ENCODE results near the gene AP2M1.
"Not testable (repeated sequence)": the region's sequence is repeated elsewhere in the genome, so short reads cannot be mapped to it uniquely, and the experiment has no call there.

The AP2M1 gene

DNA sequence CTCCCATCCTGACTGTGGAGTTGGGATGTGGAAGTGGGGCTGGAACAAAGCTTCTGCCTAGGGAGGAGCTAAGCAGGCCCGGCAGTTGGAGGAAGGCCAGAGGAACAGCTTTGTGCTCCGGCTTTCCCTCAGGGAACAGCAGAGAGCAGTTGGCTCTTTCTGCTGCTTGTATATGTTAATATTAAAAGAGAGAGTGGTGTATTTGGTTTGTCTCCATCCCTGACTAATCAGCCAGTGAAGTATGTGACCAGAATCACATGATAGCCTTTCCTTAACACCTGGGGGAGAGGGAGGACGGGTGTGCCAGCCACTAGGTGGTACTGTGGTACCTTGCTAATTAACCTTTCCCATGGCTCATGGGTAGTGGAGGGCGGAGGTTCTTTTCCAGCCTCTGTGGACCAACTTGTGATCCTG is 29.5 kb upstream of the AP2M1 start:
- CTCF ChIA-PET = interaction anchor here (0.7 to 1.2 kb wide), 3 partner anchors 82 to 144 kb away, joined by 3 to 4 read pairs (median 3); no protein-coding TSS in a partner anchor

DNA sequence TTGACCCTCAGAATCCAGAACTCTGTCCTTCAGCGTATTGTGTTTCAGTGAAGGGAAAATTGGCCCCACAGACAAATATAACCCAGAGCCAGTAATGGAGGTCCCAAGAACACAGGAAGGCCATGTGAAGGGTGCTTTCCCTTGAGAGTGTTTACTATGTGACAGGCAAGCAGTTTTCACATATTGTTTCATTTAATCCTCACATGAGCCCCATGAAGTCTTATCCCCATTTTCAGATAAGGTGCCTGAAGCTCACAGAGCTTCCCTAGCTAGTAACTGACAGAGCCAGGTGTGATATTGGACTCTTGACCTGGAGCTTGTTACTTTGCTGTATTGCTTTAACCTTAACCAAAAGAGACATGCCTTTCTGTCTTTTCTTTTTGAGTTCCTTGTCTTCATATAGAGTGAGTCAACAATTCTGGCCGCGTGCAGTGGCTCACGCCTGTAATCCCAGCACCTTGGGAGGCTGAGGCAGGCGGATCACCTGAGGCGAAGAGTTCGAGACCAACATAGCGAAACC is 28.8 kb upstream of the AP2M1 start:
- TF ChIP-seq FOXK2 (IDR thresholded peaks at IDR 0.05) = no peak
- TF ChIP-seq ELF4 (IDR thresholded peaks at IDR 0.05) = no peak
- TF ChIP-seq ARNT (IDR thresholded peaks at IDR 0.05) = no peak
- TF ChIP-seq NFRKB (IDR thresholded peaks at IDR 0.05) = no peak
- ChIA-PET CTCF (interaction anchor here (0.7 to 1.2 kb wide), 2 partner anchors 131 to 143 kb away, joined by 3 read pairs; no protein-coding TSS in a partner anchor), POLR2A (interaction anchor here (1.4 to 2.0 kb wide), 2 partner anchors 10 to 11 kb away, joined by 3 to 8 read pairs; partner anchors contain the start of gene EIF2B5)
- DNase-seq (ENCODE audit: extremely low spot score) = no peak

More for the DNA sequence above, 29.5 kb upstream of the AP2M1 start:
- DNase-seq (ENCODE audit: extremely low spot score) = no peak
- TF ChIP-seq ARNT (IDR thresholded peaks at IDR 0.05) = no peak
- TF ChIP-seq FOXM1 (IDR thresholded peaks at IDR 0.05; ENCODE audit: borderline replicate concordance) = no peak
- no peak for TF ChIP-seq L3MBTL2 (conservative IDR thresholded peaks at IDR 0.05)
- TF ChIP-seq LEF1 (IDR thresholded peaks at IDR 0.05; ENCODE audit: borderline replicate concordance) = no peak
- no peak for TF ChIP-seq NFRKB (IDR thresholded peaks at IDR 0.05)
- TF ChIP-seq ELF4 (IDR thresholded peaks at IDR 0.05) = no peak
- no peak for TF ChIP-seq BHLHE40 (IDR thresholded peaks at IDR 0.05; ENCODE audit: borderline replicate concordance)
- no peak for TF ChIP-seq TARDBP (IDR thresholded peaks at IDR 0.05)
- no peak for TF ChIP-seq FOXA1 (IDR thresholded peaks at IDR 0.05)
- TF ChIP-seq ZNF384 (IDR thresholded peaks at IDR 0.05) = no peak
- no peak for TF ChIP-seq FOXK2 (IDR thresholded peaks at IDR 0.05)
- POLR2A ChIA-PET = interaction anchor here (0.9 to 2.0 kb wide), 2 partner anchors 10 to 11 kb away, joined by 4 to 8 read pairs; partner anchors contain the start of gene EIF2B5

DNA sequence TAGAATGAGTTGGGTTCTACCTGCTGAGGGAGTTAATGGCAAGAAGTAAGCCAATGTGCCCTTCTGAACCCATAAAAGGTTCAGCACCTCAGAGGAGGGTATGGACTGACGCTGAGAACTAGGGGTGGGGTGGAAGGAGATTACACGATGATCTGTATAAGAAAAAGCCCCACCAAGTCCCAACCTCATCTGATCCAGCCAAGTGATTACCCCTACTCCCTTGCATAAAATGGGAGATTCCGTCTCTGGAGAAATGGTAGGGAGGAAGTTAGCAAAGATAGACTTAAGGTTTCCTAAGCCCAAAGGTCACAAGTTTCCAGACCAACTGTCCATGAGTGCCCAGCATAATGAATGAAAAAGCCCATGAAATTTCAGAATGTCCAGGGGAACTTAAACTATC is 26.6 kb upstream of the AP2M1 start:
- no peak for DNase-seq (ENCODE audit: extremely low spot score)
- CTCF ChIA-PET = no interaction called here
- POLR2A ChIA-PET = interaction anchor here (1.1 kb wide), 1 partner anchor 14 kb away, joined by 4 read pairs; no protein-coding TSS in a partner anchor
- TF ChIP-seq FOXA1 (IDR thresholded peaks at IDR 0.05) = no peak
- TF ChIP-seq FOXM1 (IDR thresholded peaks at IDR 0.05; ENCODE audit: borderline replicate concordance) = no peak

DNA sequence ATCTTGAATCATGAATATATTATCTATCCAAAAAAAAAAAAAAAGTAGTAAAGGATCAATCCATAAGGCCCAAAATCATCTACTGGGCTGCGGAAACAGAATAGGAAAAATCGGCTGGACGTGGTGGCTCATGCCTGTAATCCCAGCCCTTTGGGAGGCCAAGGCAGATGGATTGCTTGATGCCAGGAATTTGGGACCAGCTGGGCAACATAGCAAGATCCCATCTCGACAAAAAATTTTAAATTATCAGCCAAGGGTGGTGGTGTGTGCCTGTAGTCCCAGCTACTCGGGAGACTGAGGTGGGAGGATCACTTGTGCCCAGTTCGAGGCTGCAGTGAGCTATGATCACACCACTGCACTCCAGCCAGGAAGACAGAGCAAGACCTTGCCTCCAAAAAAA is 25.5 kb upstream of the AP2M1 start:
- TF ChIP-seq NFRKB (IDR thresholded peaks at IDR 0.05) (no peak), HDGF (IDR thresholded peaks at IDR 0.05; ENCODE audit: borderline replicate concordance) (no peak), TARDBP (IDR thresholded peaks at IDR 0.05) (no peak), SP1 (IDR thresholded peaks at IDR 0.05) (no peak), SUZ12 (IDR thresholded peaks at IDR 0.05) (no peak), FOXM1 (IDR thresholded peaks at IDR 0.05; ENCODE audit: borderline replicate concordance) (no peak), LEF1 (IDR thresholded peaks at IDR 0.05; ENCODE audit: borderline replicate concordance) (no peak), CTBP1 (IDR thresholded peaks at IDR 0.05; ENCODE audit: borderline replicate concordance) (no peak), ARNT (IDR thresholded peaks at IDR 0.05) (no peak), FOXA1 (IDR thresholded peaks at IDR 0.05) (no peak), ZNF384 (IDR thresholded peaks at IDR 0.05) (no peak), L3MBTL2 (conservative IDR thresholded peaks at IDR 0.05) (no peak), FOXK2 (IDR thresholded peaks at IDR 0.05) (no peak), BHLHE40 (IDR thresholded peaks at IDR 0.05; ENCODE audit: borderline replicate concordance) (no peak), ELF4 (IDR thresholded peaks at IDR 0.05) (no peak)
- TF ChIP-seq, protein P1, sequence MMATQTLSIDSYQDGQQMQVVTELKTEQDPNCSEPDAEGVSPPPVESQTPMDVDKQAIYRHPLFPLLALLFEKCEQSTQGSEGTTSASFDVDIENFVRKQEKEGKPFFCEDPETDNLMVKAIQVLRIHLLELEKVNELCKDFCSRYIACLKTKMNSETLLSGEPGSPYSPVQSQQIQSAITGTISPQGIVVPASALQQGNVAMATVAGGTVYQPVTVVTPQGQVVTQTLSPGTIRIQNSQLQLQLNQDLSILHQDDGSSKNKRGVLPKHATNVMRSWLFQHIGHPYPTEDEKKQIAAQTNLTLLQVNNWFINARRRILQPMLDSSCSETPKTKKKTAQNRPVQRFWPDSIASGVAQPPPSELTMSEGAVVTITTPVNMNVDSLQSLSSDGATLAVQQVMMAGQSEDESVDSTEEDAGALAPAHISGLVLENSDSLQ (IDR thresholded peaks at IDR 0.05) = no peak
- ChIA-PET POLR2A (interaction anchor here (0.7 to 1.1 kb wide), 2 partner anchors 15 to 252 kb away, joined by 4 read pairs; no protein-coding TSS in a partner anchor), CTCF (no interaction called here)
- no peak for DNase-seq (ENCODE audit: extremely low spot score)

DNA sequence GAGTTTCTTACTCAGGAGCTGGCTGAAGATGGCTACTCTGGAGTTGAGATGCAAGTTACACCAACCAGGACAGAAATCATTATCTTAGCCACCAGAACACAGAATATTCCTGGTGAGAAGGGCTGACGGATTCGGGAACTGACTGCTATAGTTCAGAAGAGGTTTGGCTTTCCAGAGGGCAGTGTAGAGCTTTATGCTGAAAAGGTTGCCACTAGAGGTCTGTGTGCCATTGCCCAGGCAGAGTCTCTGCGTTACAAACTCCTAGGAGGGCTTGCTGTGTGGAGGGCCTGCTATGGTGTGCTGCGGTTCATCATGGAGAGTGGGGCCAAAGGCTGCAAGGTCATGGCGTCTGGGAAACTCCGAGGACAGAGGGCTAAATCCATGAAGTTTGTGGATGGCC is 24.9 kb upstream of the AP2M1 start:
- CTCF ChIA-PET = not testable (repeated sequence)

DNA sequence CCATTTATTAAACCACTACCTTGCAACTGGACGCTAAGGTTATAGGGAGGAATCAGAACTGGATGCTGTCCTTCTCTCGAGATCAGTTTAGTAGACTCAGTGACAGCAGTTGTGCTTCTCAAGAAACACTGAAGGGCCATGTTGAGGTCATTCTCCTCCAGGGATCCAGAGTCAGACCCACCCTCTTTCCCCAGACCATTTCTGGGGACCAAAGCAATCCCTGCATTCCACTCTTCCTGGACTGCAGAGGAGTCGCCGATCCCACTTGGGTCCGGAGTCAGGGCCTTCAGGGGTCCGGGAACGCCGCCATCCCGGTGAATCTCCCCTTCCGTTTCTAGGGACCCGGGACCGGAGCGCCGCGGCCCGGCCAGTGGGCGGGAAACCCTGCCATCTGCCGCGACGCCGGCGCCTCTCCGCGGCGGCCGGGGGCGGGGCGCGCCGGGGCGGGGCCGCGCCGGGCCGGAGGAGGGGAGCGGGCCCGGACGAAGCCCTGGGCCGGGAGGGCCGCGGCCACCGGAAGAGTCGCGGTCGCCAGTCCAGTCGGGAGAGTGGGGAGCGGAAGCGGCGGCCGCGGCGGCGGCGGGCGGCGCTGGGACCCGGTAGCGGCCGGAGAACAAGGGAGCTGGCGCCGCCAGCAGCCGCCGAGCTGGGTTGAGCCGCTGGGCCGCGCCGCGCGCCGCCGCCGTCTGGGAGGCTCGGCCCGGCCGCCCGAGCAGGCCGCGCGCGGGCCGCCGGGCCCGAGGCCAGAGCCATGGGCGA is 19.6 kb upstream of the AP2M1 start, which contains the start of gene DVL3:
Gene DVL3, plus strand, starts transcription at position 493 of the 759 bp plus-strand sequence. Its CDS starts 259 bp downstream, at position 752.
- DNase-seq (ENCODE audit: extremely low spot score) = peak; percentile 56
- no peak for TF ChIP-seq FOXM1 (IDR thresholded peaks at IDR 0.05; ENCODE audit: borderline replicate concordance)
- peak; percentile 61 for TF ChIP-seq L3MBTL2 (conservative IDR thresholded peaks at IDR 0.05)
- ChIA-PET POLR2A (interaction anchor here (0.9 to 2.1 kb wide), 4 partner anchors 12 to 36 kb away, joined by 3 to 15 read pairs (median 6); partner anchors contain the start of gene EIF2B5), CTCF (no interaction called here)

More for the DNA sequence above, 24.9 kb upstream of the AP2M1 start:
- POLR2A ChIA-PET; DNase-seq (ENCODE audit: extremely low spot score): not testable (repeated sequence)

DNA sequence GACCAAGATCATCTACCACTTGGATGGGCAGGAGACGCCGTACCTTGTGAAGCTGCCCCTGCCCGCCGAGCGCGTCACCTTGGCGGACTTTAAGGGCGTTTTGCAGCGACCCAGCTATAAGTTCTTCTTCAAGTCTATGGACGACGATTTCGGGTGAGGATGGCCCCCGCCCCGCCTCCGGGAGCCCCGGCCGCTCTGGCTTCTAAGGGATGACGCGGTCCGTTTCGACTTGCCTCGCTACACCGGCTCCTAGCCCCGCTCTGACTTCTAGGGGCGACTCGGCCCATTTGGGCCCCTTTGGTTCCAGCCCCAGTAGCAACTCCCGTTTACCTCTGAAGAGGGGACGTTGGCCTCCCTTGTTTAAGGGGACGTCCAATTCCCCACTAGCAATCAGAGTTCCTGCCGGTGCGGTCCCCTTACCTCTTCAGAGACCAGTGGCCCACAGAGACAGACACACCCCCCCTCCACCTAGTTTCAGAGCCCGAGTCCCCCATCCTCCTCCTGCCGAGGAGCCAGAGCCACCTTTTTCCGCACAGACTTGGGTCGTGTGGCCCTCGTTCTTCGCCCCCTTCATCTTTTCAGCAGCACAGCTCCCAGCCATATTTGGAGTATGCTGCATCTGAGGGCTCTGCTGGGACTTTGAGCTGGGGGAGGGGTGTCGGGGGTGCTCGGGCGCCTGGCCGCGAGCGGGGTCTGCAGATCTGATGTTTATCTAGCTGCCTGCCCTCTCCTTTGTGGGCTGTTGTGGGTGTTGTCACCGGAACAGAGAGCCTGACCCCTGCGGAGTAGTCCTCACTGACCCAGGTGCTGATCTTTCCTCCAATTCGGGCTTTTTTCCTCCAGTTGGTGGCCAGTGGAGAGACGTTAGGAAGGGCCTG is 18.8 kb upstream of the AP2M1 start:
- CTCF ChIA-PET = no interaction called here
- TF ChIP-seq FOXA1 (IDR thresholded peaks at IDR 0.05) = no peak
- TF ChIP-seq L3MBTL2 (conservative IDR thresholded peaks at IDR 0.05) = no peak
- no peak for TF ChIP-seq FOXK2 (IDR thresholded peaks at IDR 0.05)
- TF ChIP-seq NFRKB (IDR thresholded peaks at IDR 0.05) = no peak
- TF ChIP-seq SP1 (IDR thresholded peaks at IDR 0.05) = no peak
- TF ChIP-seq HDGF (IDR thresholded peaks at IDR 0.05; ENCODE audit: borderline replicate concordance) = no peak
- TF ChIP-seq ARNT (IDR thresholded peaks at IDR 0.05) = no peak
- no peak for TF ChIP-seq CTBP1 (IDR thresholded peaks at IDR 0.05; ENCODE audit: borderline replicate concordance)
- TF ChIP-seq ZNF384 (IDR thresholded peaks at IDR 0.05) = no peak
- no peak for TF ChIP-seq ELF4 (IDR thresholded peaks at IDR 0.05)
- TF ChIP-seq SUZ12 (IDR thresholded peaks at IDR 0.05) = no peak
- no peak for TF ChIP-seq FOXM1 (IDR thresholded peaks at IDR 0.05; ENCODE audit: borderline replicate concordance)
- no peak for TF ChIP-seq TARDBP (IDR thresholded peaks at IDR 0.05)
- TF ChIP-seq, protein P1 (IDR thresholded peaks at IDR 0.05) = no peak
- DNase-seq (ENCODE audit: extremely low spot score) = peak; percentile 18
- POLR2A ChIA-PET = interaction anchor here (0.6 to 2.1 kb wide), 7 partner anchors 11 to 523 kb away, joined by 3 to 15 read pairs (median 3); partner anchors contain the start of gene EIF2B5
